Stimulated activated naive CD8-positive, alpha-beta T cell treated with anti-CD3 and anti-CD28 coated beads, Interleukin-15, Interleukin-2, amounts not matched to agents 100 ng/mL and 50 ng/mL, for 24 hours (primary cell): ENCODE data around the gene LEFTY2.

Experiments used
- H3K27ac Mint-ChIP-seq: one replicate; pipeline ENCODE4 v1.8.0; 2021; ENCODE audit warnings: mild to moderate bottlenecking, mixed read lengths
- H3K27me3 Mint-ChIP-seq: one replicate; pipeline ENCODE4 v1.8.0; 2021; ENCODE audit warnings: mixed read lengths
- H3K36me3 Mint-ChIP-seq: one replicate; pipeline ENCODE4 v1.8.0; 2021; ENCODE audit warnings: low read depth, mixed read lengths
- H3K4me1 Mint-ChIP-seq: one replicate; pipeline ENCODE4 v1.8.0; 2021; ENCODE audit warnings: low read depth, mixed read lengths
- H3K4me3 Mint-ChIP-seq: one replicate; pipeline ENCODE4 v1.8.0; 2021; ENCODE audit warnings: mild to moderate bottlenecking, mixed read lengths
- H3K9me3 Mint-ChIP-seq: one replicate; pipeline ENCODE4 v1.8.0; 2021; ENCODE audit warnings: mixed read lengths

The LEFTY2 gene

GRCh38 chr1:225908013-225908640, 32.9 kb downstream of the LEFTY2 start:
- H3K9me3 Mint-ChIP-seq: no peaks in the 10 kb centered on the region
- peaks cover 28% of the 10 kb centered on the region for H3K4me1 Mint-ChIP-seq
- H3K27me3 Mint-ChIP-seq: no peaks in the 10 kb centered on the region
- H3K27ac Mint-ChIP-seq: no peak overlapping the region
- no peaks in the 10 kb centered on the region for H3K36me3 Mint-ChIP-seq
- no peak overlapping the region for H3K4me3 Mint-ChIP-seq

GRCh38 chr1:225907341-225907740, 33.7 kb downstream of the LEFTY2 start:
- no peaks in the 10 kb centered on the region for H3K27me3 Mint-ChIP-seq
- H3K4me3 Mint-ChIP-seq: no peak overlapping the region
- no peaks in the 10 kb centered on the region for H3K9me3 Mint-ChIP-seq
- no peaks in the 10 kb centered on the region for H3K36me3 Mint-ChIP-seq
- H3K4me1 Mint-ChIP-seq: peaks cover 28% of the 10 kb centered on the region
- no peak overlapping the region for H3K27ac Mint-ChIP-seq

- H3K9me3 Mint-ChIP-seq: no peaks in the 10 kb centered on the region
- no peaks in the 10 kb centered on the region for H3K36me3 Mint-ChIP-seq
- H3K27me3 Mint-ChIP-seq: no peaks in the 10 kb centered on the region
- no peak overlapping the region for H3K27ac Mint-ChIP-seq
- H3K4me3 Mint-ChIP-seq: no peak overlapping the region
- H3K4me1 Mint-ChIP-seq: peaks cover 28% of the 10 kb centered on the region
These were observed 34.6 kb downstream of the LEFTY2 start for GRCh38 chr1:225906467-225906866.

- H3K9me3 Mint-ChIP-seq: no peaks in the 10 kb centered on the region
- H3K27me3 Mint-ChIP-seq: no peaks in the 10 kb centered on the region
- H3K36me3 Mint-ChIP-seq: no peaks in the 10 kb centered on the region
- H3K4me3 Mint-ChIP-seq: no peak overlapping the region
- H3K4me1 Mint-ChIP-seq: peaks cover 18% of the 10 kb centered on the region
- no peak overlapping the region for H3K27ac Mint-ChIP-seq
These were observed 37.4 kb downstream of the LEFTY2 start for GRCh38 chr1:225903623-225904022.

GRCh38 chr1:225899044-225899925, 41.7 kb downstream of the LEFTY2 start:
- Mint-ChIP-seq H3K4me1 (peaks cover 38% of the 10 kb centered on the region), H3K27me3 (no peaks in the 10 kb centered on the region), H3K27ac (no peak overlapping the region), H3K36me3 (no peaks in the 10 kb centered on the region), H3K4me3 (no peak overlapping the region), H3K9me3 (no peaks in the 10 kb centered on the region)

GRCh38 chr1:225897595-225898514, 43.2 kb downstream of the LEFTY2 start:
- Mint-ChIP-seq H3K4me1 (peaks cover 38% of the 10 kb centered on the region), H3K4me3 (peak overlapping the region; percentile 41), H3K27me3 (no peaks in the 10 kb centered on the region), H3K36me3 (no peaks in the 10 kb centered on the region), H3K9me3 (no peaks in the 10 kb centered on the region), H3K27ac (peak overlapping the region; percentile 82)

GRCh38 chr1:225896937-225897549, 44.0 kb downstream of the LEFTY2 start:
- no peaks in the 10 kb centered on the region for H3K36me3 Mint-ChIP-seq
- H3K27ac Mint-ChIP-seq: peak overlapping the region; percentile 82
- H3K4me1 Mint-ChIP-seq: peaks cover 38% of the 10 kb centered on the region
- H3K9me3 Mint-ChIP-seq: no peaks in the 10 kb centered on the region
- peak overlapping the region; percentile 37 for H3K4me3 Mint-ChIP-seq
- no peaks in the 10 kb centered on the region for H3K27me3 Mint-ChIP-seq

GRCh38 chr1:225896494-225896893, 44.5 kb downstream of the LEFTY2 start:
- Mint-ChIP-seq H3K36me3 (no peaks in the 10 kb centered on the region), H3K27ac (peak overlapping the region; percentile 82), H3K4me3 (peak overlapping the region; percentile 15), H3K27me3 (no peaks in the 10 kb centered on the region), H3K9me3 (no peaks in the 10 kb centered on the region), H3K4me1 (peaks cover 42% of the 10 kb centered on the region)

GRCh38 chr1:225892307-225892706, 48.7 kb downstream of the LEFTY2 start:
- H3K36me3 Mint-ChIP-seq: no peaks in the 10 kb centered on the region
- H3K4me3 Mint-ChIP-seq: no peak overlapping the region
- H3K27ac Mint-ChIP-seq: no peak overlapping the region
- H3K27me3 Mint-ChIP-seq: no peaks in the 10 kb centered on the region
- no peaks in the 10 kb centered on the region for H3K9me3 Mint-ChIP-seq
- peaks cover 25% of the 10 kb centered on the region for H3K4me1 Mint-ChIP-seq

- H3K27ac Mint-ChIP-seq: peak overlapping the region; percentile 36
- H3K36me3 Mint-ChIP-seq: no peaks in the 10 kb centered on the region
- H3K4me1 Mint-ChIP-seq: peaks cover 16% of the 10 kb centered on the region
- H3K27me3 Mint-ChIP-seq: no peaks in the 10 kb centered on the region
- H3K4me3 Mint-ChIP-seq: no peak overlapping the region
- no peaks in the 10 kb centered on the region for H3K9me3 Mint-ChIP-seq
These were observed 49.6 kb downstream of the LEFTY2 start for GRCh38 chr1:225891229-225891972.

GRCh38 chr1:225890346-225891228, 50.4 kb downstream of the LEFTY2 start:
- no peaks in the 10 kb centered on the region for H3K9me3 Mint-ChIP-seq
- H3K27me3 Mint-ChIP-seq: no peaks in the 10 kb centered on the region
- H3K36me3 Mint-ChIP-seq: no peaks in the 10 kb centered on the region
- H3K4me3 Mint-ChIP-seq: no peak overlapping the region
- peaks cover 9% of the 10 kb centered on the region for H3K4me1 Mint-ChIP-seq
- no peak overlapping the region for H3K27ac Mint-ChIP-seq

GRCh38 chr1:225889743-225890142, 51.3 kb downstream of the LEFTY2 start:
- Mint-ChIP-seq H3K27ac (peak overlapping the region; percentile 5), H3K9me3 (no peaks in the 10 kb centered on the region), H3K4me3 (no peak overlapping the region), H3K36me3 (no peaks in the 10 kb centered on the region), H3K27me3 (no peaks in the 10 kb centered on the region), H3K4me1 (peaks cover 9% of the 10 kb centered on the region)

- Mint-ChIP-seq H3K27ac (peak within 1 kb of the TSS; percentile 5), H3K4me1 (peaks cover 9% of the 10 kb centered on the region), H3K27me3 (no peaks in the 10 kb centered on the region), H3K4me3 (no peak within 1 kb of the TSS), H3K36me3 (no peaks in the 10 kb centered on the region), H3K9me3 (no peaks in the 10 kb centered on the region)
These were observed 52.0 kb downstream of the LEFTY2 start, which contains the start of gene LEFTY1 for GRCh38 chr1:225888898-225889601. LEFTY1 (minus strand) TSS chr1:225889146; CDS start chr1:225889066, 80 bp downstream.
